Measurements from ENCODE around the gene NCR2.

GRCh38 chr6:41298785-41299502, 36.5 kb upstream of the NCR2 start:
- TF ChIP-seq POLR2A (IDR thresholded peaks at IDR 0.05): no peak
- TF ChIP-seq, protein P1, sequence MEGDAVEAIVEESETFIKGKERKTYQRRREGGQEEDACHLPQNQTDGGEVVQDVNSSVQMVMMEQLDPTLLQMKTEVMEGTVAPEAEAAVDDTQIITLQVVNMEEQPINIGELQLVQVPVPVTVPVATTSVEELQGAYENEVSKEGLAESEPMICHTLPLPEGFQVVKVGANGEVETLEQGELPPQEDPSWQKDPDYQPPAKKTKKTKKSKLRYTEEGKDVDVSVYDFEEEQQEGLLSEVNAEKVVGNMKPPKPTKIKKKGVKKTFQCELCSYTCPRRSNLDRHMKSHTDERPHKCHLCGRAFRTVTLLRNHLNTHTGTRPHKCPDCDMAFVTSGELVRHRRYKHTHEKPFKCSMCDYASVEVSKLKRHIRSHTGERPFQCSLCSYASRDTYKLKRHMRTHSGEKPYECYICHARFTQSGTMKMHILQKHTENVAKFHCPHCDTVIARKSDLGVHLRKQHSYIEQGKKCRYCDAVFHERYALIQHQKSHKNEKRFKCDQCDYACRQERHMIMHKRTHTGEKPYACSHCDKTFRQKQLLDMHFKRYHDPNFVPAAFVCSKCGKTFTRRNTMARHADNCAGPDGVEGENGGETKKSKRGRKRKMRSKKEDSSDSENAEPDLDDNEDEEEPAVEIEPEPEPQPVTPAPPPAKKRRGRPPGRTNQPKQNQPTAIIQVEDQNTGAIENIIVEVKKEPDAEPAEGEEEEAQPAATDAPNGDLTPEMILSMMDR (IDR thresholded peaks at IDR 0.05): no peak

Measured in esophagus squamous epithelium (tissue), 4 donors.